Naive thymus-derived CD4-positive, alpha-beta T cell (primary cell): Measurements from ENCODE around the gene SAGE1. TPM values are rescaled to one million over a fixed set of nuclear protein-coding genes. Genes with fewer than 3 reads are reported as not detected.
"Not testable (repeated sequence)": the region's sequence is repeated elsewhere in the genome, so short reads cannot be mapped to it uniquely, and the experiment has no call there.

Experiments
- ATAC-seq: fragments of 150-1000 bp; cut with Tn5 transposase; 2 replicates; pipeline ENCODE4 v1.10.0; 2021; ENCODE audit warnings: mild to moderate bottlenecking, moderate library complexity
- CTCF ChIA-PET: fragments of 350-600 bp; sonication (Branson Sonifier 250); formaldehyde crosslinking; loops from one replicate; lab custom pipeline; 2021; ENCODE audit warnings: antibody characterized with exemption; lab: Charles Lee
- POLR2A ChIA-PET: fragments of 350-600 bp; sonication (Branson Sonifier 250); formaldehyde crosslinking; loops from one replicate; lab custom pipeline; 2021; ENCODE audit warnings: antibody characterized with exemption, inconsistent platforms; lab: Charles Lee
- DNase-seq, 9 donors: peaks; one replicate each; pipeline versions ENCODE4 v3.0.0 to v3.0.0-alpha.2; 2020 to 2022; ENCODE audit warnings: mixed read lengths in 1 of 9
- H3K27ac ChIP-seq: one replicate; pipeline ENCODE4 v1.7.0; 2013; ENCODE audit warnings: mild to moderate bottlenecking, low read depth, low read length, moderate library complexity
- H3K27me3 ChIP-seq, 2 donors: one replicate each; pipeline ENCODE4 v1.7.0; 2013; ENCODE audit warnings: low read length in 2 of 2, mild to moderate bottlenecking in 2 of 2, moderate library complexity in 2 of 2; ENCODE audit not compliant: control insufficient read depth in 2 of 2, insufficient read depth in 2 of 2
- H3K36me3 ChIP-seq, 3 experiments: 1 replicate in 2 of 3; 2 replicates in 1 of 3; pipeline ENCODE4 v1.7.0; 2013; ENCODE audit warnings: low read length in 3 of 3, mild to moderate bottlenecking in 3 of 3, moderate library complexity in 1 of 3; ENCODE audit not compliant: insufficient read depth in 3 of 3, control insufficient read depth in 2 of 3
- H3K4me1 ChIP-seq, 2 donors: one replicate each; pipeline ENCODE4 v1.7.0; 2013; ENCODE audit warnings: low read length in 2 of 2, mild to moderate bottlenecking in 2 of 2, moderate library complexity in 1 of 2; ENCODE audit not compliant: control insufficient read depth in 2 of 2, insufficient read depth in 2 of 2
- H3K4me3 ChIP-seq: 2 replicates; pipeline ENCODE4 v1.7.0; 2013; ENCODE audit warnings: mild to moderate bottlenecking, low read length
- H3K9me3 ChIP-seq, 3 experiments: 1 replicate in 2 of 3; 2 replicates in 1 of 3; pipeline ENCODE4 v1.7.0; 2013; ENCODE audit warnings: low read length in 3 of 3; ENCODE audit not compliant: control insufficient read depth in 2 of 3
- H3K27ac Mint-ChIP-seq, 9 donors: one replicate each; pipeline ENCODE4 v1.8.0; 2020 to 2022; ENCODE audit warnings: mixed read lengths in 9 of 9, mild to moderate bottlenecking in 8 of 9, moderate library complexity in 5 of 9, inconsistent platforms in 2 of 9
- H3K27me3 Mint-ChIP-seq, 5 donors: one replicate each; pipeline ENCODE4 v1.8.0; 2021 to 2022; ENCODE audit warnings: mixed read lengths in 5 of 5, mild to moderate bottlenecking in 1 of 5
- H3K36me3 Mint-ChIP-seq, 5 donors: one replicate each; pipeline ENCODE4 v1.8.0; 2020 to 2022; ENCODE audit warnings: mixed read lengths in 5 of 5, mild to moderate bottlenecking in 3 of 5, inconsistent platforms in 1 of 5
- H3K4me1 Mint-ChIP-seq, 7 donors: one replicate each; pipeline ENCODE4 v1.8.0; 2020 to 2022; ENCODE audit warnings: mixed read lengths in 7 of 7, mild to moderate bottlenecking in 3 of 7, inconsistent platforms in 1 of 7
- H3K4me3 Mint-ChIP-seq, 10 donors: one replicate each; pipeline ENCODE4 v1.8.0; 2020 to 2022; ENCODE audit warnings: mild to moderate bottlenecking in 10 of 10, mixed read lengths in 10 of 10, moderate library complexity in 6 of 10, inconsistent platforms in 2 of 10
- H3K9me3 Mint-ChIP-seq, 11 donors: one replicate each; pipeline ENCODE4 v1.8.0; 2020 to 2022; ENCODE audit warnings: mixed read lengths in 11 of 11, mild to moderate bottlenecking in 4 of 11, inconsistent platforms in 1 of 11, moderate library complexity in 1 of 11
- intact Hi-C, 2 donors: fragments of 100-400 bp; cut with micrococcal nuclease; formaldehyde crosslinking; loops; one replicate each; pipeline ENCODE4 v1.15.1; 2023
- polyA plus RNA-seq, 2 donors: library from polyadenylated mRNA; unstranded; fragments of 300-500 nt; fragmentation: Illumina TruSeq; gene quantifications; one replicate each; pipeline ENCODE4 v1.2.3, GENCODE V29; 2021
- total RNA-seq, 6 experiments: library from RNA in 5 of 6; stranded (reverse) in 5 of 6; gene quantifications; 1 replicate in 5 of 6; 2 replicates in 1 of 6; pipeline ENCODE4 v1.2.3 and lab custom pipeline; 2021 to 2026

The SAGE1 gene, protein sequence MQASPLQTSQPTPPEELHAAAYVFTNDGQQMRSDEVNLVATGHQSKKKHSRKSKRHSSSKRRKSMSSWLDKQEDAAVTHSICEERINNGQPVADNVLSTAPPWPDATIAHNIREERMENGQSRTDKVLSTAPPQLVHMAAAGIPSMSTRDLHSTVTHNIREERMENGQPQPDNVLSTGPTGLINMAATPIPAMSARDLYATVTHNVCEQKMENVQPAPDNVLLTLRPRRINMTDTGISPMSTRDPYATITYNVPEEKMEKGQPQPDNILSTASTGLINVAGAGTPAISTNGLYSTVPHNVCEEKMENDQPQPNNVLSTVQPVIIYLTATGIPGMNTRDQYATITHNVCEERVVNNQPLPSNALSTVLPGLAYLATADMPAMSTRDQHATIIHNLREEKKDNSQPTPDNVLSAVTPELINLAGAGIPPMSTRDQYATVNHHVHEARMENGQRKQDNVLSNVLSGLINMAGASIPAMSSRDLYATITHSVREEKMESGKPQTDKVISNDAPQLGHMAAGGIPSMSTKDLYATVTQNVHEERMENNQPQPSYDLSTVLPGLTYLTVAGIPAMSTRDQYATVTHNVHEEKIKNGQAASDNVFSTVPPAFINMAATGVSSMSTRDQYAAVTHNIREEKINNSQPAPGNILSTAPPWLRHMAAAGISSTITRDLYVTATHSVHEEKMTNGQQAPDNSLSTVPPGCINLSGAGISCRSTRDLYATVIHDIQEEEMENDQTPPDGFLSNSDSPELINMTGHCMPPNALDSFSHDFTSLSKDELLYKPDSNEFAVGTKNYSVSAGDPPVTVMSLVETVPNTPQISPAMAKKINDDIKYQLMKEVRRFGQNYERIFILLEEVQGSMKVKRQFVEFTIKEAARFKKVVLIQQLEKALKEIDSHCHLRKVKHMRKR
- total RNA-seq = not detected
- not detected for polyA plus RNA-seq
- total RNA-seq (lab: John Stamatoyannopoulos, UW) = not detected

DNA sequence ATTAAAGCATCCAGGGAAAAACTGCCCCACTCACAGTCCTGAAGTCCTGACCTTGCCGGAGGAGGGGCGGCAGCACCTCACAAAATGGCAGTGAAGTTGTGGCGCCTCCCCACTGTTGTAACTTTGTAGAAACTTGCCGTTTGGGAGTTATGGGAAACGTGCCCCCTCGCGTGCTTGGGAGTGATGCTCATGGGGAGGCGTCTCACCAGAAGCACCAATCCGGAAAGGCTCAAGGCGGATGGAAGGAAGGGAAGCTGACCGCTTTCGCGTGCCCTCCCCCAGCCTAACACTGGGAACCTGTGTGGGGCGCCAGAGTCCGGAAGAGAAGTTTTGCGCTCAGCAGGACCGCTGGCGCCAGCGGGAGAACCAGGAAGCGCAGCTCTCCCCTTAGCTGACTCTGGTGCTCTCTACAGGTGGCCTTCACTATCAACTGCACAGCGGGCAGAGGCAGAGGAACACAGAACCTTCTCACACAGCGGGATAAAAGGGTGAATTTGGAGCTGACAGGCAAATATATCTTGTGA is at the start of gene SAGE1, which contains the start of gene CT45A10:
TSS of gene SAGE1 (plus strand) at position 423 of the 524 bp plus-strand sequence. CDS start 2,527 bp downstream, outside the sequence.
TSS of gene CT45A10 (minus strand) at position 151 of the 524 bp plus-strand sequence. CDS start 8,100 bp downstream, outside the sequence.
- Histone ChIP-seq H3K36me3 (no peaks in the 10 kb centered on the region), H3K4me3 (no peak within 1 kb of the TSS), H3K27me3 (no peaks in the 10 kb centered on the region), H3K9me3 (no peaks in the 10 kb centered on the region), H3K27ac (no peak within 1 kb of the TSS), H3K4me1 (no peaks in the 10 kb centered on the region)
- no peaks in the 10 kb centered on the region for H3K4me1 Mint-ChIP-seq
- intact Hi-C loops = no loop called here
- H3K36me3 Mint-ChIP-seq = no peaks in the 10 kb centered on the region
- POLR2A ChIA-PET = no interaction called here
- H3K27me3 Mint-ChIP-seq = peaks cover 0 to 4% (median under 1%) of the 10 kb centered on the region in 5 donors
- ATAC-seq = no peak
- DNase-seq = no peak
- H3K27ac Mint-ChIP-seq = peak within 1 kb of the TSS in 1 of 9 donors; percentile 41
- CTCF ChIA-PET = no interaction called here
- no peak within 1 kb of the TSS for H3K4me3 Mint-ChIP-seq
- no peaks in the 10 kb centered on the region for H3K9me3 Mint-ChIP-seq

DNA sequence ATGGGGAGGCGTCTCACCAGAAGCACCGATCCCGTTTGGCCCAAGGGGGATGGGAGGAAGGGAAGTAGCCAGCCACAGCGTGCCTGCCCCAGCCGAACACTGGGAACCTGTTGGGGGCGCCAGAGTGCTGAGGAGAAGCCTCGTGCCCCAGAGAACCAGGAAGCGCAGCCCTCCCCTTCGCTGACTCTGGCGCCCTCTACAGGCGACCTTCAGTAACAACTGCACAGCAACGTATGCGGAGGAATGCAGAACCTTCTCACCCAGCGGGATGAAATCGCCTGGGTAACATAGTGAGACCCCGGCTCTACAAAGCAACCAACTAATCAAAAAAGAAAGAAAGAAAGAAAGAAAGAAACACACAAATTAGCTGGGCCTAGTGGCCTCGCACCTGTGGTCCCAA is 39.1 kb upstream of the SAGE1 start, which contains the start of gene CT45A8:
TSS of gene CT45A8 (minus strand) at position 101 of the 400 bp plus-strand sequence. CDS start 3,755 bp downstream, outside the sequence.
- H3K27me3 ChIP-seq, ATAC-seq, H3K4me1 ChIP-seq, DNase-seq, H3K9me3 ChIP-seq, H3K36me3 Mint-ChIP-seq, H3K27me3 Mint-ChIP-seq, intact Hi-C loops, H3K27ac ChIP-seq, H3K36me3 ChIP-seq, H3K27ac Mint-ChIP-seq, H3K4me3 ChIP-seq, H3K9me3 Mint-ChIP-seq, CTCF ChIA-PET, POLR2A ChIA-PET, H3K4me3 Mint-ChIP-seq, H3K4me1 Mint-ChIP-seq: not testable (repeated sequence)

DNA sequence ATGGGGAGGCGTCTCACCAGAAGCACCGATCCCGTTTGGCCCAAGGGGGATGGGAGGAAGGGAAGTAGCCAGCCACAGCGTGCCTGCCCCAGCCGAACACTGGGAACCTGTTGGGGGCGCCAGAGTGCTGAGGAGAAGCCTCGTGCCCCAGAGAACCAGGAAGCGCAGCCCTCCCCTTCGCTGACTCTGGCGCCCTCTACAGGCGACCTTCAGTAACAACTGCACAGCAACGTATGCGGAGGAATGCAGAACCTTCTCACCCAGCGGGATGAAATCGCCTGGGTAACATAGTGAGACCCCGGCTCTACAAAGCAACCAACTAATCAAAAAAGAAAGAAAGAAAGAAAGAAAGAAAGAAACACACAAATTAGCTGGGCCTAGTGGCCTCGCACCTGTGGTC is 21.8 kb upstream of the SAGE1 start, which contains the start of gene CT45A9:
TSS of gene CT45A9 (minus strand) at position 101 of the 400 bp plus-strand sequence. CDS start 3,751 bp downstream, outside the sequence.
- H3K36me3 Mint-ChIP-seq, H3K27ac ChIP-seq, H3K4me3 ChIP-seq, H3K27me3 Mint-ChIP-seq, H3K9me3 Mint-ChIP-seq, CTCF ChIA-PET, H3K27me3 ChIP-seq, POLR2A ChIA-PET, H3K27ac Mint-ChIP-seq, H3K9me3 ChIP-seq, H3K4me3 Mint-ChIP-seq, H3K36me3 ChIP-seq, H3K4me1 Mint-ChIP-seq, H3K4me1 ChIP-seq, intact Hi-C loops, DNase-seq, ATAC-seq: not testable (repeated sequence)

DNA sequence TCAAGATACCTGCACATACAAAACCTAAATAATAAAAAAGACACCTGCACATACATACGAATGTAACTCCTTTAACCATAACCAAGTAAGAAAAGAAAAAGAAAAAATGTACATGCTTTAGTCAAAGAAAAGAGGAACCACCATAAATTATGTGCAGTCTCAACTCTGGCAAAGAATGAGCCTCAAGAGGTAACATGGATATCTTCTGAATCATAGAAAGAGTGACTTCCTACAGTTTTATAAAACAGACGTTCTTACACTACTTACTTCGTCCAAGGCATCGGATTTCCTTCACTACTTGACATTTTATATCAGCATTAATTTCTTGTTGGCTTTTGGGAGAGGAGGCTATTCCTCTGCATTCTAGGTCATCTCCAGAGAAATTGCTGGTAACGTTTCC is 10.8 kb upstream of the SAGE1 start:
- H3K9me3 Mint-ChIP-seq, H3K4me3 Mint-ChIP-seq, H3K27me3 ChIP-seq, ATAC-seq, H3K36me3 Mint-ChIP-seq, H3K4me1 ChIP-seq, DNase-seq, H3K27ac Mint-ChIP-seq, POLR2A ChIA-PET, H3K4me3 ChIP-seq, H3K9me3 ChIP-seq, H3K36me3 ChIP-seq, H3K27ac ChIP-seq, H3K4me1 Mint-ChIP-seq, intact Hi-C loops, H3K27me3 Mint-ChIP-seq, CTCF ChIA-PET: not testable (repeated sequence)

DNA sequence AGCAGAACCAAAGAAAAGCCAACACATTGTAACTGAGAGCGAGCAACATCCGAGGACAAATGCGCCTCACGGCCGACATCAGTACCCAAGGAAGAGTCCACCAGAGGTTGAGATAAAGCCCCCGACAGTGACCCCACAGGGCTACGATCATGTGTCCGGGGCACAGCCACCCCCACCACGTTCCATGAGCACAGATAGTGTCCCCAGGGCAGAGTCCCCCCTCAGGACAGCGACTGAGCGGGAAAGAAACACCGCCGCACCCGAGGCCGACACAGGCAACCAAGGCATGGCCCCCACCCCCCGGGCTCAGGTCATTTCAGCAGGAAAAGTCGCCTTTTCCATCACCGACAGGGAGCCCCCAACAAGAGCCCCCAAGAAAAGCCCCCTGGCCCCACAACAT is 5.3 kb upstream of the SAGE1 start:
- H3K4me1 ChIP-seq, H3K9me3 Mint-ChIP-seq, H3K36me3 Mint-ChIP-seq, DNase-seq, H3K27me3 ChIP-seq, H3K4me3 ChIP-seq, ATAC-seq, H3K9me3 ChIP-seq, H3K27ac ChIP-seq, H3K4me3 Mint-ChIP-seq, H3K27ac Mint-ChIP-seq, POLR2A ChIA-PET, intact Hi-C loops, CTCF ChIA-PET, H3K27me3 Mint-ChIP-seq, H3K36me3 ChIP-seq, H3K4me1 Mint-ChIP-seq: not testable (repeated sequence)

DNA sequence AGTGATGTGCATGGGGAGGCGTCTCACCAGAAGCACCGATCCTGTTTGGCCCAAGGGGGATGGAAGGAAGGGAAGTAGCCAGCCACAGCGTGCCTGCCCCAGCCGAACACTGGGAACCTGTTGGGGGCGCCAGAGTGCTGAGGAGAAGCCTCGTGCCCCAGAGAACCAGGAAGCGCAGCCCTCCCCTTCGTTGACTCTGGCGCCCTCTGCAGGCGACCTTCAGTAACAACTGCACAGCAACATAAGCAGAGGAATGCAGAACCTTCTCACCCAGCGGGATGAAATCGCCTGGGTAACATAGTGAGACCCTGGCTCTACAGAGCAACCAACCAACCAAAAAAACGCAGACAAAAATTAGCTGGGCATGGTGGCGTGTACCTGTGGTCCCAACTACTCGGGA is 4.5 kb upstream of the SAGE1 start:
- CTCF ChIA-PET, H3K36me3 Mint-ChIP-seq: not testable (repeated sequence)

More for the DNA sequence above, 4.5 kb upstream of the SAGE1 start:
- H3K4me3 Mint-ChIP-seq, H3K27ac Mint-ChIP-seq, H3K36me3 ChIP-seq, H3K4me1 ChIP-seq, H3K4me1 Mint-ChIP-seq, H3K9me3 Mint-ChIP-seq, H3K27me3 Mint-ChIP-seq, ATAC-seq, H3K27me3 ChIP-seq, H3K9me3 ChIP-seq, H3K27ac ChIP-seq, intact Hi-C loops, POLR2A ChIA-PET, H3K4me3 ChIP-seq: not testable (repeated sequence)
- DNase-seq = peak in 3 of 9 donors; percentile 5 to 27 (median 7)
